Amygdala (tissue), 56 donors: ENCODE data around the gene SLC34A1.
"Not testable (repeated sequence)": the region's sequence is repeated elsewhere in the genome, so short reads cannot be mapped to it uniquely, and the experiment has no call there.

ENCODE experiments used
- DNase-seq, 56 donors: peaks; one replicate each; lab custom pipeline; 2025; lab: John Stamatoyannopoulos, UW

The SLC34A1 gene

GRCh38 chr5:177384134-177384533 lies at the start of gene SLC34A1:
Gene SLC34A1 (plus strand): TSS chr5:177384434. CDS start chr5:177385742, 1,308 bp downstream.
- DNase-seq: no peak

GRCh38 chr5:177334781-177335700 lies 49.2 kb upstream of the SLC34A1 start:
- DNase-seq: no peak

DNA sequence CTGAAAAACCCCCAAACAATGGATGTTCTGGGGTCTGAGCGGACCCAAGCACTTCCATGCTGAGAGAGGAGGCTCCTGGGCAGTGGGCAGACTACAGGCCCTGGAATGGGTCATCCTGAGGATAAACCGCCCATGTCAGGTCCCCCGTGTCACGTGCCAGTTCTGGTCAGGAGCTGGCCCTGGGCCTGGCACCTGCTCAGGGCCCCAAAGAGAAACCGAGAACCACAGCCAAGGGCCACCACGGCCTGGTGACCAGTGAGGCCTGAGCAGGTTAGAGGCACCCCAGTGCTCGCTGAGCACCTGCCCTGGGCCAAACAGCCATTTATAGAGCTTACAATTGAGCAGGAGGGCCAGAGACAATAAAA lies 48.6 kb upstream of the SLC34A1 start:
- no peak for DNase-seq

- DNase-seq: no peak
Measured at GRCh38 chr5:177336112-177336511, 48.1 kb upstream of the SLC34A1 start.

DNA sequence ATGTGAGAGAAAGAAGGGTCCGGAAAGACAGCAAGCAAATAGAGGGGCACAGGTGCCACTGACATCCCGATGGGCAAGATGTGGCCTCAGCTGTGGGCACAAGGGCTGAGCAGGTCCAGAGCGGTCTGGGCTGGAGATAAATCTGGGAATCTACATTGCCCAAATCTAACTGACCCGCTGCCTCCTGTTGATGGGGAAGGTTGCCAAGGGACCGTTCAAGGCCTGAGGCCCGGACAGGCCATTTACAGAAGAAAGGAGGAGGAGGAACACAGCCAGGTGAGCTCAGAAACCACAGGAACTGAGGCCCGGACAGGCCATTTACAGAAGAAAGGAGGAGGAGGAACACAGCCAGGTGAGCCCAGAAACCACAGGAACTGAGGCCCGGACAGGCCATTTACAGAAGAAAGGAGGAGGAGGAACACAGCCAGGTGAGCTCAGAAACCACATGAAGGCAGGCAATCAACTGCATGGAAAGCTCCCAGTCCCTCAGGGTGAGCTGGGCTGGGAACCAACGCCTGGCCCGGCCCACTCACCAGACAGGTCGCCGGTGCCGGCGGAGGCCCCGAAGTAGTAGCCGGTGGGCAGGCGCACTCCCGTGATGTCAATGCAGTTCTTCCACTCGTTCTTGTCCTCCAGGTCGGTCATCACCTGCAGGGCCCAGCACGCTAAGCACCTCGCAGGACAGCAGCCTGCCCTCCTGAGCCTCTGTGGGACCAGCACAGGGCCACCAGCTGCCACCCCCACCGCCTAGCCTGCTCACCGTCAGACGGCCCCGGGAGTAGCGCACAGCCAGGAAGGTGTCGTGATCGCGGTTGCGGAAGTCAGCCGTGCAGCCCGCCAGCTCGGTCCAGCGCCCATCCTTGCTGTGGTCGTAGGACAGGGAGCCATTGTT lies 47.4 kb upstream of the SLC34A1 start:
- DNase-seq: no peak

DNA sequence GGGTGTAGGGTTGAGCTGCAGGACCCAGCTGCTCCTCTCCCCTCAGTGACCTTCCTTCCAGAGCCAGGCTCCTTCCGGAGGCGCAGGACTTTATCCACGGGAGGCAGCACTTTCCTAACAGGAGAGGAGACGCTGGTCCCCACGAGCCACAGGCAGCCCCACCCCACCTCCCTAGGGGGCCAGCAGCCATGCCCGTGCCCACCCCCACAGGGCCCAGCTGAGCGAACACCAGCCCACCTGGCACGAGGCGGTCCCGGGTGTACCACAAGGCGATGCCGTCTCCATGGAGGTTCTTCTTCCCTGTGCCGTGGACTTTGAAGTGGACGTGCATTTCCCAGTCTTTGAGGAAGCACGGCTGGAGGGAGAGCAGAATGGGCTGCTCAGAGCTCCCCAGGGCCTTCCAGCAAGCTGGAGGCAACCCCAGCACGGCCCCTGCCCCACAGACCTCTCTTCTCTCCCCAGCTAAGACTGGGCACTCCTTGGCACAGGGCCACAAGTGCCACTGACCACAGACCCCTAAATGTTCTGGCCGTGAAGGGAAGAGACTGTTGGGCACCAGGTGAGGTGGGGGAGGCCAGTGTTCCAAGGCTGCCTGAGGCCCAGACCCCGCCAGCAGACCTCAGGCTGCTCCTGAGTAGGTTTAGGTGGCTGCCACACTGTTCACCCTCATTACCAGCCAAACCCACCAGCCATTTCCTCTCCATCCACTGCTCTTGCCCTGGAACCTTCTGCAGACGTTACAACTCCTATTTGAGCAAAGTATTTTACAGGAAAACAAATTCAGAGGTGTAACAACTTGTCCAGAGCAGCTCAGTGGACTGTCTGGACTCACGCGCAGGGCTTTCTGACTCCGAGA lies 45.8 kb upstream of the SLC34A1 start:
- DNase-seq: no peak

- no peak for DNase-seq
Measured at GRCh38 chr5:177339107-177339638, 45.1 kb upstream of the SLC34A1 start.

- not testable (repeated sequence) for DNase-seq
Measured at GRCh38 chr5:177343000-177343399, 41.2 kb upstream of the SLC34A1 start.

GRCh38 chr5:177343777-177344176 lies 40.5 kb upstream of the SLC34A1 start:
- DNase-seq: no peak

- no peak for DNase-seq
Measured at GRCh38 chr5:177344891-177345290, 39.3 kb upstream of the SLC34A1 start.

DNA sequence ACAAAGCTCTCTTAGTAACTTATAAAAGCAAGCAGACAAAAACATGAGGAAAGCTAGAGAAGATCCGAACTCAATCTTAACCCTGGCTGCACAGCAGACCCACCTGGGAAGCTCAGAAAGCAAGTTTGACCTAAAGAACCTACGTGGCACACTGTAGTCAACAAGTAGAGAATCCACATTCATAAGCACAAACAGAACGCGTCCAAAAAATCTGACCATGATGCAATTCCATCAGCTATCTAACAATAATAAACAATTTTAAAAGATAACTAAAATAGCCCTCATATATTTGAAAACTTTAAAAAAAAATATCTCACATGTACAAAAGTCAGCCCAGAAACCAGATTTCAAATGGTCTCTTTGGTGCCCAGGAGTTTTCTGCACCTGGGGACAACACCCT lies 37.4 kb upstream of the SLC34A1 start:
- no peak for DNase-seq

DNA sequence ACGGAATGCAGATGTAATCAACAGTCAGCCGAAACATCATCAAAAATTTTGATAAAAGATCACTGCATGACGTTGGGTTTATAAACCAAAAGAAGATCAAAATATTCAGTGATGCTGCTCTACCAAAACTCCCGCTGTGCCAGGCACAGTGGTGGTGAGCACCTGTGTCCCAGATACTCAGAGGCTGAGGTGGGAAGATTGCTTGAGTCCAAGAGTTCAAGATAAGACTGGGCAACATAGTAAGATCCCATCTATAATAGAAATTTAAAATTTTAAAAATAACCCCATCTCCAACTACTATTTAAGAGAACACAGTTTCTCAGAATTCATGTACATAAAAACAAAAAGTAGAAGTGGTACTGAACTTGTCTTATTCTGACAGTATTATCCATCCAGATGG lies 36.5 kb upstream of the SLC34A1 start:
- DNase-seq: no peak

GRCh38 chr5:177349362-177349647 lies 34.9 kb upstream of the SLC34A1 start:
- DNase-seq: no peak

- DNase-seq: no peak
Measured at GRCh38 chr5:177349762-177350161, 34.5 kb upstream of the SLC34A1 start.

DNA sequence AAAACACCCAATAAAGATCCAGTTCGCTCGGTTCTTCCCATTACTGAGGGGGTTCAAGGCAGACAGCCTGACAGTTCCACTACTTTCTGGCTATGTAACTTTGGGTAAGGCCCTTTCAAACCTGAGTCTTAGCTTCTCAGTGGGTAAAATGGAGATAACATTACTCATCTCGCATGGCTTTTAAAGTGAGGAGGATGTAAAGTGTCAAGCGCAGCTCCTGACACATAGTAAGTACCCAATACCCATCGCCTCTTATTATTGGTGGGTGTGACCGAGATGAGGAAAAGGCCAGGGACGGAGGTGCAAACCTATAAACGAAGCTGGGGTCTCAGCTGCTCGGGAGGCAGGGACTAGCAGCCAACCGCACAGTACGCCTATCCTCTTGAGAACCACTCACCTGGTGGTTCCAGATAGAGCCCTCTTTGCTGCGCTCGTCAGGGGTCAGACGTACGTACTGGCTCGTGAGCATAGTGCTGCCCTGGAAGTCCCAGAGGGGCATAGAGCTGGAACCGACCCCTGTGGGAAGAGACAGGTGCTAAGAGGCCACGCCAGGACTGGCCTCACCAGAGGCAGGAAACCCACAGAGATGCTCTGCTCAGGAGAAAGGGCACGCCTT lies 33.4 kb upstream of the SLC34A1 start:
- DNase-seq: no peak

DNA sequence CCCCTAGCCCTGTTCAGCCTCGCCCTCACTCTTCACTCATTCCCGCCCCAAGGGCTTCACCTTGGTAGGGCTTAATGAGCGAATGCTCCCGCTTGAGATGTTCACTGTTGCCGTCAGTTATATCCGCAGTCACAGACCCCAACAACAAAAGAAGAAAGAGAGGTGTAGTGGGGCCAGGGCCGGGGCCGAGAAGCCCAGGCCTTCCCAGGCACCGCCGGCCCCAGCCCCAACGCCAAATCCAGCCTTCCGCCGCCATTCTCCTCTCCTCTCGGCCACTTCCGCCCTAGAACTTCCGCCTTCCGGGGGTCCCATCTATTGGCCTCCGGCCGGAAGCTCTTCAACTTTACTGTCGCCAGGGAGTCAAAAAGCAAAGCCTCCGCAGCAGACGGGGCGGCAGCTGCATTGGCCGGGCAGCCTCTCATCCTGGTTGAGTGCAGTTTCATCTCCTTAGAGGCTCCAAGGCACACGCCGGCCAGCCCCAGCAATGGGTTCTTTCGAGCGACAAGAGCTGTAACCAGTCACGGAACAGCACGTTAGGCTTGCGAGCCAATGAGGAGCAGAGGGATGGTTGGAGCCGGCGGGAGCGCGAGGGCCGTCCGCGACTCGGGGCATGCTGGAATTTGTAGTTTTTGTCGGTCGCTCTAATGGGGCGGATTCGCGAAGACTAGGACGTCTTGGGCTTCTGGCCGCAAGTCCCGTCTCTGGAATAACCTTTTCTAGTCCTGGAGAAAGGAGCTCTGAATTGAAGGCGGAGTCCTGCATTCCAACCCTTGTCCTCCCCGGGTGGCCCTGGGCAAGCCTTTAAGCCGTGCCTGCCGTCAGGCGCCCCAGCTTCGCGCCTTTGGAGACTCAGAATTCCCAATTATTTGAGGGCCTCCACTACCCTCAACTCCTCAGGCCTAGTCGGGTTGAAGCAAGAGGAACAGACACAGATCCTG lies 32.6 kb upstream of the SLC34A1 start, which contains the start of gene LMAN2:
Gene LMAN2, minus strand, starts transcription at position 277 of the 938 bp plus-strand sequence. Its CDS starts 21 bp downstream, at position 256.
- DNase-seq: peak; percentile 67 to 96 (median 91)

DNA sequence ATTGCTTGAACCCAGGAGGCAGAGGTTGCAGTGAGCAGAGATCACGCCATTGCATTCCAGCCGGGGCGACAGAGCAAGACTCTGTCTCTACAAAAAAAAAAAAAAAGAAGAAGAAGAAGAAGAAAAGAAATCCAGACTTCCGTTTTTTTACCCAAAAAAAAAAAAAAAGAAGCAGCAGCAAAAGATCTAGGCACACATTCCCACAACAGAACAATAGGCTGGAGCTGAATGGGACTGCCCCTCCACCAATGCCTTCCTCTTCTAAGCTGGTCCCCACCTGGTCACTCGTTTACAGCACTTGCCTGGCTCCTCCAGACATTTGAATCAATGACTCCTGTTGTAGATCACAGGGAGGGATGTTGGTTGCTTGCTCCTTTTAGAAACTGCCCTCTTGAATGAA lies 31.1 kb upstream of the SLC34A1 start:
- no peak for DNase-seq

DNA sequence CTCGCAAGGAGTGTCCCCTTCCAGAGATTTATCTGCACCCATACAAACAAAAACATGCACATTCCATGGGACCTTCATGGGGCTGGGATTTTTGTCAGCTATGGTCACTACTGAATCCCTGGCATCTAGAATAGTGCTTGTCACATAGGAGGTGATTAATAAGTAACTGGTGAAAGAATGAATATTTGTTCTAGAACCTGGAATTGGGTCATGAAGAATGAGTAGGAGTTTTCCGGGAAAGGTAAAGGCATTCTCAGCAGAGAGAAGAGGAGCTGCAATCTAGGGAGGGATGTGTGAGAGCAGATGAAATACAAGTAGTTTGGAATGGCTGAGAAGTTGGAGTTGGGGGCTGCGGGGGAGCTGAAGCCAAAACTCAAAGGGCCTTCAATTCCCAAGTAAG lies 30.0 kb upstream of the SLC34A1 start:
- no peak for DNase-seq

- DNase-seq: no peak
Measured at GRCh38 chr5:177354711-177355110, 29.5 kb upstream of the SLC34A1 start.
